ENCODE data around the gene SNAPC3.

- TF ChIP-seq CTCF (IDR thresholded peaks at IDR 0.05) (no peak), POLR2A (IDR thresholded peaks at IDR 0.05) (no peak)
These were observed 87.5 kb downstream of the SNAPC3 start for GRCh38 chr9:15509931-15510788.
